Fibroblast of villous mesenchyme (primary cell): ENCODE data around the gene PKIG. TPM values are rescaled to one million over a fixed set of nuclear protein-coding genes. Genes with fewer than 3 reads are reported as not detected.

ENCODE experiments used
- DNase-seq: peaks from one replicate; pipeline ENCODE4 v3.0.0-alpha.2; 2010; ENCODE audit warnings: low read depth
- H3K4me3 ChIP-seq: 2 replicates; pipeline ENCODE4 v1.5.1; 2011; ENCODE audit warnings: low read depth, mild to moderate bottlenecking, low read length
- total RNA-seq: library from RNA; depleted of rRNA; stranded (reverse); fragments of >200 nt; gene quantifications from 2 replicates; pipeline ENCODE4 v1.2.3, GENCODE V29; 2012
- TF ChIP-seq, protein P1 (sequence below): IDR thresholded peaks from 2 replicates; pipeline ENCODE4 v1.5.1; 2012; ENCODE audit warnings: low read depth, mild to moderate bottlenecking, low read length; ENCODE audit not compliant: insufficient read depth

PKIG gene
- total RNA-seq, 1 donor: 160 TPM

DNA sequence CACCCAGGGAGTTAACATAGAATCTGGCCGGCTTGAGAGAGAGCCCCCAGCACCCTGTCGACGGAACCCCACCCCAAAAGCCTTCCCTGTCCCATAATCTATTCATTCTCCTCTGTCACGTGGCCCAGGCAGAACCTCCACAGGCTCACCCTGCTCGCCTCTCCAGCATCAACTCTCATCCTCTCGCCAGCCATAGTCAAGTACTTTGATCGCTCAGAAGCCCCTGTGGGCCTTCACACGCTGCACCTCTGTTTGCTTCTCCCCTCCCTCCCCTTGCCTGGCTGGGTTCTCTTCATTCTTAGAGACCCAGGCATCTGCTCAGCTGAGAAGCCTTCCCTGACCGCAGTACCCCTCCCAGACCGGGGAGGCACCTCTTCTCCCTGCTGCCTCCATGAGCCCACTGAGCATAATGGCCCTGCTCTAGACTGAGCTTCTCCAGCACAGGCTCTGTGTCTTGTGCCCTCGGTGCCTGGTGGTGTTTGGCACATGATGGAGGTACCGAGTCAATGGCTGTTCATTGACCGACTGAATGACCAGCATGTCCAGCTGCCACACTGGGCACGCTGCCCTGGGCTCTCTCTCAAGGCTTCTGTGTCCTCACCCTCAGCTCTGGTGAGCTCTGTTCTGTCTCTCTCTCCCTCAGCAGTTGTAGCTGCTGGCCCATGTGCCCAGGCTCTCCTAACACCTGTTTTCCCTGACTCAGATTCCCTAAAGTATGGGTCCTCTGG lies 33.7 kb downstream of the PKIG start:
- DNase-seq: no peak
- H3K4me3 ChIP-seq: no peak overlapping the region
- TF ChIP-seq, protein P1, sequence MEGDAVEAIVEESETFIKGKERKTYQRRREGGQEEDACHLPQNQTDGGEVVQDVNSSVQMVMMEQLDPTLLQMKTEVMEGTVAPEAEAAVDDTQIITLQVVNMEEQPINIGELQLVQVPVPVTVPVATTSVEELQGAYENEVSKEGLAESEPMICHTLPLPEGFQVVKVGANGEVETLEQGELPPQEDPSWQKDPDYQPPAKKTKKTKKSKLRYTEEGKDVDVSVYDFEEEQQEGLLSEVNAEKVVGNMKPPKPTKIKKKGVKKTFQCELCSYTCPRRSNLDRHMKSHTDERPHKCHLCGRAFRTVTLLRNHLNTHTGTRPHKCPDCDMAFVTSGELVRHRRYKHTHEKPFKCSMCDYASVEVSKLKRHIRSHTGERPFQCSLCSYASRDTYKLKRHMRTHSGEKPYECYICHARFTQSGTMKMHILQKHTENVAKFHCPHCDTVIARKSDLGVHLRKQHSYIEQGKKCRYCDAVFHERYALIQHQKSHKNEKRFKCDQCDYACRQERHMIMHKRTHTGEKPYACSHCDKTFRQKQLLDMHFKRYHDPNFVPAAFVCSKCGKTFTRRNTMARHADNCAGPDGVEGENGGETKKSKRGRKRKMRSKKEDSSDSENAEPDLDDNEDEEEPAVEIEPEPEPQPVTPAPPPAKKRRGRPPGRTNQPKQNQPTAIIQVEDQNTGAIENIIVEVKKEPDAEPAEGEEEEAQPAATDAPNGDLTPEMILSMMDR: no peak

DNA sequence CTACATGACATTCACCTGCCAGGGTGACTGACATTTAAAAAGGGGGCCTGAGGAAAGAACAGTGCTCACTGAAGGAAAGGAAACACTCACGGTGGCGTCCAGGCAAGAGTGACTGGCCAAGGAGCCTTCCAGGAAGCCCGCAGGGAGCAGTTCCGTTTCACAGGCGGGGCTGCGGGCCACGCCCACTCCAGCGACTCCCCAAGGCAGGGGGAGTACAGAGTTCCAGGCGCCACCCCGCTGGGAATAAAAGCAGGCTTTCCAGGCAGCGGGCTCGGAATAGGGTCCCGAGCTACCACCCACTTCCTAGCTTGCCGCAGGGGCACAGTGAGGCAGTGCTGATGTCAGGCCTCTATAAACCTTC lies 34.2 kb downstream of the PKIG start:
- DNase-seq: no peak
- TF ChIP-seq, protein P1: no peak
- no peak overlapping the region for H3K4me3 ChIP-seq

DNA sequence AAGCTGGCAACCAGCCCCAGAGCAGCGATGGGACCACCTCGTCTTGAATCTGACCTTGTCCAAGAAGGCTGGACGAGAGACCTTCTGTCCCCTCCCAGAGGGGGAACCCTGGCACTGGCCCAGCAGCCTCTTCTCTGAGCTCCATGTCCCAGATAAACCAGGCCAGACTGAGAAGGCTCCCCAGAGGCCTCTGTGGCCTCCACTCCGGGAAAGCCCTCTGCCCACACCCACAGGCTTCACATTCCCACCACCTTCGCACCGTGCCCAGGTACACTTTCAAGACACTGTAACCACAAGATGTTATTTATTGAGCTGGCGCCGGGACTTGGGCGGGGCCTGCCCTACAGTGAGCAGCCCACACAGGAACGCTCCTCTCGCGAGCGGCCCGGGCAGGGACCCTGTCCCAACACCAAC lies 35.9 kb downstream of the PKIG start:
- TF ChIP-seq, protein P1: no peak
- no peak for DNase-seq

DNA sequence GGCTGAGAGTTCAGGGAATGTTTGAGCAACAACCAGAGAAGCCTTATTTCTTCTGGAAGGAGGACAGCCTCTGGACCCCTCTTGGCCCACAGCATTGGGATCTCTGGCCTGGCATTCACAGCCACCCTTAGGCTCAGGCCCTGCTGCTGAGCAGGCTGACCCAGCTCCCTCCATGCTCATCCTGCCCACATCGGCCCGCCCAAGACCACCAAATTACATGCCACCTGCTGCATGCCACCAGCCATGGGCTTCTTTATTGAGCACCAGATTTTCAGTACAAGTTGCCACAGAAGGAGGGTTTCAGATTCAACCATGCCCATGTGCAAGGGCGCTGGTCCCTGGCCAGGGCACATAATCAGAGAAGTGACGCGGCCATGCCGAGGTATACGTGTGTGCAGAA lies 36.9 kb downstream of the PKIG start:
- TF ChIP-seq, protein P1: no peak
- DNase-seq: no peak
- H3K4me3 ChIP-seq: no peak overlapping the region

More for the DNA sequence above, 35.9 kb downstream of the PKIG start:
- no peak overlapping the region for H3K4me3 ChIP-seq

DNA sequence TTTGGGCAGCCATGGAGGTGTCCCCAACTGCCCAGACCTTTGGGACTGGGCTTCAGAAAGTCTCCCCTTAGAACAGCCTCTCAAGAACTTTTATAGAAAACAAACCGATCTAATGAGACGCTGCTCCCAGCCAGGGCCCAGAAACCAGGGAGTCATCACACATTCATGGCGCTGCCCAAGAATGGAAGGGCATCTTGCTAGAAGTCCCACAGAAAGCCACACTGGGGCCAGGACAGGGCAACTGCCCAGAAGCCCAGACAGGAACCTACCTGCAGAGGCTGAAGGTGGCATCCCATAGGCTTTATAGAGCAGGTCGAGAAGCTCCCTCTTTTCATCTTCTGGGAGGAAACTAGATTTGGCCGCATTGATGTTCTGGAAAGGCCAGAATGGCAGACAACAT lies 37.7 kb downstream of the PKIG start:
- DNase-seq: no peak
- TF ChIP-seq, protein P1: no peak

DNA sequence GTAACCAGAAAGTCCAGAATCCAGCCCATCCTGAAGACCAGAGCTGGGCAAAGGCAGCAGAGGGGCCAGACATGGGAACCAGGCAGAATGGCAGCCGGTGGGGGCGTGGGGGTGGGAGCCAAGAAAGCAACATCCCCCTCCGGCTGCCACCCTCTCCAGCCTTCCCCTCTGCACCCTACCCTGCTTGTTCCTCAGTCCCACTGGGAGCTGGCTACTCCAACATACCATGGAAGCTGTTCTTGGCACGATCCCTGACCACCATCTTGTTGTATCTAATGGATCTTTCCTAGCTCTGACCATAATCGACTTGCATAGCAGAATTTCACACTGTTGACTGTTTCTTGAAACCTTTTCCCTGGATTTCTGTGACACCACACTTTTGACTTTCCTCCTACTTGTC lies 38.9 kb downstream of the PKIG start:
- H3K4me3 ChIP-seq: no peak overlapping the region
- TF ChIP-seq, protein P1: no peak
- no peak for DNase-seq

More for the DNA sequence above, 37.7 kb downstream of the PKIG start:
- H3K4me3 ChIP-seq: no peak overlapping the region

DNA sequence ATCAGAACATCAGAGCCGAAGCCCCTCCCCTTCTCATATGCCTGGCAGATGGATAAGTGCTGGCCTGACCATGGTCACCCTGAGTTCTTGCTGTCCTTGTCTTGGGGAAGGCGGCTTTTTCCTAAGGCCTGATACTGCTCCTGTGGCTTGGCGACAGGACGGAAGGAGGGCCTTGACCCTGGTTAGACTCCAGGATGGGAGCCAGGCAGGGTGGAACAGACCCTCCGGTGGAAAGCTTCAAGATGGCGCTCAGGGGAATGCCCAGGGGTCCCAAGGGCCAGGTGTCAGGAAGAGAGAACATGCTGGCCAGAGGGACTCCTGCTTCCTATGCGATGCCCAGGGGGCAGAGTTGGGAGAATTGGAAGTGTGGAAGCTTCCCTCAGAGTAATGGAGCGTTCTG lies 39.6 kb downstream of the PKIG start:
- TF ChIP-seq, protein P1: no peak
- DNase-seq: no peak

More for the DNA sequence above, 39.6 kb downstream of the PKIG start:
- H3K4me3 ChIP-seq: no peak overlapping the region
